Measurements from ENCODE around the gene VGLL3. TPM values are rescaled to one million over a fixed set of nuclear protein-coding genes. Genes with fewer than 3 reads are reported as not detected.

The VGLL3 gene
- total RNA-seq, 1 experiment from 2014 or later = 0.10 TPM

DNA sequence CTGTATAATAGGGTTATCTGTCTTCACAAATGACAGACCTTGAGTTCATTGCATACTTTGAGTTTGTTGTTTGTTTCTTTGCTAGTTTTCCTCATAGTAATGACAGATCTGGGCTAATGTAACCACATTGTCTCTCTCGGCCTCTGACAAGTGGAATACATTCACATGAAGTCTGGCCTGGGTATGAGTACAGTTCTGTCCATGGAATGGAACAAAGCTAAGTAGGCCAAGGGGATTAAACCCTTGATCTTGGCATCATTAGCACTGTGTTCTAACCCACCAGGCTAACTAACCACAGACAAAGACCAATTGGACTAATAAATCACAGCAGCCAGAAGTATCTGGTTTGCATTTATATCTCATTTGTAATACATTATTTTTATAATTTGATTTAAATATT is 7.6 kb upstream of the VGLL3 start:
- Histone ChIP-seq H3K79me2 (ENCODE audit: insufficient read depth, low read length) (no peaks in the 10 kb centered on the region), H3K4me3 (replicated peaks in 1 of 2; ENCODE audit: low read depth in 1 of 2, low read length in 2 of 2) (no peak overlapping the region), H3K9me2 (ENCODE audit: insufficient read depth) (no peaks in the 10 kb centered on the region), H3K36me3 (ENCODE audit: control insufficient read depth in 1 of 2, insufficient read depth in 2 of 2, low read length in 2 of 2) (no peaks in the 10 kb centered on the region), H4K20me1 (ENCODE audit: insufficient read depth) (no peaks in the 10 kb centered on the region), H3K4me1 (ENCODE audit: control insufficient read depth in 1 of 2, insufficient read depth in 2 of 2, low read length in 2 of 2) (peaks cover 0 to 8% of the 10 kb centered on the region in 2 experiments; a peak in 1 of 4 replicates), H3K9ac (ENCODE audit: low read length) (no peak overlapping the region), H3K27ac (ENCODE audit: low read depth, low read length) (no peak overlapping the region), H2AFZ (ENCODE audit: low read depth, low read length, poor library complexity, severe bottlenecking) (no peak overlapping the region), H3K9me3 (ENCODE audit: control insufficient read depth in 1 of 2, insufficient read depth in 1 of 2, low read depth in 1 of 2, low read length in 2 of 2) (no peaks in the 10 kb centered on the region), H3K4me2 (ENCODE audit: low read length) (no peak overlapping the region), H3K27me3 (ENCODE audit: insufficient read depth, low read length) (no peaks in the 10 kb centered on the region)
- ChIA-PET RAD21 (ENCODE audit: low non-redundant PET in 1 of 2, low total read pairs in 2 of 2, uncharacterized antibody in 2 of 2, unreplicated experiment in 2 of 2) (no interaction called here), CTCF (no interaction called here), POLR2A (no interaction called here)
- no TSS peak for BruUV-seq (replicated peaks)
- DNase-seq (ENCODE audit: low read depth, low spot score) (no peak), ATAC-seq (no peak)
- intact Hi-C loops (cut with micrococcal nuclease) = no loop called here
- TF ChIP-seq, protein P1, sequence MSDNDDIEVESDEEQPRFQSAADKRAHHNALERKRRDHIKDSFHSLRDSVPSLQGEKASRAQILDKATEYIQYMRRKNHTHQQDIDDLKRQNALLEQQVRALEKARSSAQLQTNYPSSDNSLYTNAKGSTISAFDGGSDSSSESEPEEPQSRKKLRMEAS (IDR thresholded peaks at IDR 0.05) = no peak

DNA sequence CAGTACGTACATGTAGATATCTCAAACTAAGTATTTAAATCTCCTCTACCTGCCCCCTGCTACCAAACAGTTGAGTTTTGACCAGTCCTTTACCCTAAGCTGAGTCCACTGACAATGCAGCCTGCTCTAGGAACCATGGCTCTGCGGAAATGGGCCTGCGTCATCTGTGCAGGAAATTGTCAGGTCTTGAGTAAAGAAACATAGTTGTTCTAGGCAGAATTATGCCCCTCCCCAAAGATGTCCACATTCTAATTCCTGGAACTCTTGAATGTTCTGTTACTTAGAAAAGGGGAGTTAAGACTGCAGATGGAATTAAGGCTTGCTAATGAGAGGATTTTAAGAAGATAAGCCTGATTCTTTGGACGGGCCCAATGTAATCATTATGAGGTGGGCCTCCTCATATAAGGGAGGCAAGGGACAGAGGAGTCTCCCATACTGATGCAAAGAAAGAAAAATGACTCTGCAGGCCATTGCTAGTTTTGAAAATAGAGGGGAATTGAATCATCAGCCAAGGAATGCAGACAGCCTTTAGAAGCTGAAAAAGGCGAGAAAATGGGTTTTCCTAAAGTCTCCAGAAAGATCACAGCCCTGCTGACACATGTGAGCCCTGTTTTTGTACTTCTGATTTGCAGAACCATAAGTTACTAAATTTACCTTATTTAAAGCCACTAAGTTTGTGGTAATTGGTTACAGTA is 5.5 kb upstream of the VGLL3 start:
- CTCF ChIA-PET = no interaction called here

More for the DNA sequence above, 5.5 kb upstream of the VGLL3 start:
- DNase-seq (ENCODE audit: low read depth, low spot score) (no peak), ATAC-seq (no peak)
- intact Hi-C loops (cut with micrococcal nuclease) = no loop called here
- H2AFZ ChIP-seq (ENCODE audit: low read depth, low read length, poor library complexity, severe bottlenecking) = no peak overlapping the region
- no peak overlapping the region for H3K4me2 ChIP-seq (ENCODE audit: low read length)
- POLR2A ChIA-PET = no interaction called here
- H3K9me2 ChIP-seq (ENCODE audit: insufficient read depth) = no peaks in the 10 kb centered on the region
- RAD21 ChIA-PET (ENCODE audit: low non-redundant PET in 1 of 2, low total read pairs in 2 of 2, uncharacterized antibody in 2 of 2, unreplicated experiment in 2 of 2) = no interaction called here
- no peaks in the 10 kb centered on the region for H3K36me3 ChIP-seq (ENCODE audit: control insufficient read depth in 1 of 2, insufficient read depth in 2 of 2, low read length in 2 of 2)
- TF ChIP-seq, protein P2, sequence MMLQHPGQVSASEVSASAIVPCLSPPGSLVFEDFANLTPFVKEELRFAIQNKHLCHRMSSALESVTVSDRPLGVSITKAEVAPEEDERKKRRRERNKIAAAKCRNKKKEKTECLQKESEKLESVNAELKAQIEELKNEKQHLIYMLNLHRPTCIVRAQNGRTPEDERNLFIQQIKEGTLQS (IDR thresholded peaks at IDR 0.05) = no peak
- TF ChIP-seq EZH2phosphoT487 (IDR thresholded peaks at IDR 0.05; ENCODE audit: borderline replicate concordance) (no peak), SP1 (IDR thresholded peaks at IDR 0.05; ENCODE audit: low read depth) (no peak), FOSL1 (IDR thresholded peaks at IDR 0.05; ENCODE audit: low read depth) (no peak), POLR2AphosphoS5 (IDR thresholded peaks at IDR 0.05; ENCODE audit: low read depth, low read length) (no peak), SRF (IDR thresholded peaks at IDR 0.05; ENCODE audit: low read depth) (no peak)
- TF ChIP-seq, protein P3, sequence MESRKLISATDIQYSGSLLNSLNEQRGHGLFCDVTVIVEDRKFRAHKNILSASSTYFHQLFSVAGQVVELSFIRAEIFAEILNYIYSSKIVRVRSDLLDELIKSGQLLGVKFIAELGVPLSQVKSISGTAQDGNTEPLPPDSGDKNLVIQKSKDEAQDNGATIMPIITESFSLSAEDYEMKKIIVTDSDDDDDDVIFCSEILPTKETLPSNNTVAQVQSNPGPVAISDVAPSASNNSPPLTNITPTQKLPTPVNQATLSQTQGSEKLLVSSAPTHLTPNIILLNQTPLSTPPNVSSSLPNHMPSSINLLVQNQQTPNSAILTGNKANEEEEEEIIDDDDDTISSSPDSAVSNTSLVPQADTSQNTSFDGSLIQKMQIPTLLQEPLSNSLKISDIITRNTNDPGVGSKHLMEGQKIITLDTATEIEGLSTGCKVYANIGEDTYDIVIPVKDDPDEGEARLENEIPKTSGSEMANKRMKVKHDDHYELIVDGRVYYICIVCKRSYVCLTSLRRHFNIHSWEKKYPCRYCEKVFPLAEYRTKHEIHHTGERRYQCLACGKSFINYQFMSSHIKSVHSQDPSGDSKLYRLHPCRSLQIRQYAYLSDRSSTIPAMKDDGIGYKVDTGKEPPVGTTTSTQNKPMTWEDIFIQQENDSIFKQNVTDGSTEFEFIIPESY (IDR thresholded peaks at IDR 0.05; ENCODE audit: extremely low read depth, insufficient replicate concordance, low read length) = no peak
- H3K27ac ChIP-seq (ENCODE audit: low read depth, low read length) = no peak overlapping the region
- H3K9me3 ChIP-seq (ENCODE audit: control insufficient read depth in 1 of 2, insufficient read depth in 1 of 2, low read depth in 1 of 2, low read length in 2 of 2) = no peaks in the 10 kb centered on the region
- no peaks in the 10 kb centered on the region for H3K79me2 ChIP-seq (ENCODE audit: insufficient read depth, low read length)
- H3K9ac ChIP-seq (ENCODE audit: low read length) = no peak overlapping the region
- no peak overlapping the region for H3K4me3 ChIP-seq (replicated peaks in 1 of 2; ENCODE audit: low read depth in 1 of 2, low read length in 2 of 2)
- no TSS peak for BruUV-seq (replicated peaks)
- no peaks in the 10 kb centered on the region for H4K20me1 ChIP-seq (ENCODE audit: insufficient read depth)
- no peaks in the 10 kb centered on the region for H3K27me3 ChIP-seq (ENCODE audit: insufficient read depth, low read length)
- H3K4me1 ChIP-seq (ENCODE audit: control insufficient read depth in 1 of 2, insufficient read depth in 2 of 2, low read length in 2 of 2) = peaks cover 3 to 14% of the 10 kb centered on the region in 2 experiments; a peak in 1 of 4 replicates
